ENCODE data around the gene OR51I1.

OR51I1 gene

DNA sequence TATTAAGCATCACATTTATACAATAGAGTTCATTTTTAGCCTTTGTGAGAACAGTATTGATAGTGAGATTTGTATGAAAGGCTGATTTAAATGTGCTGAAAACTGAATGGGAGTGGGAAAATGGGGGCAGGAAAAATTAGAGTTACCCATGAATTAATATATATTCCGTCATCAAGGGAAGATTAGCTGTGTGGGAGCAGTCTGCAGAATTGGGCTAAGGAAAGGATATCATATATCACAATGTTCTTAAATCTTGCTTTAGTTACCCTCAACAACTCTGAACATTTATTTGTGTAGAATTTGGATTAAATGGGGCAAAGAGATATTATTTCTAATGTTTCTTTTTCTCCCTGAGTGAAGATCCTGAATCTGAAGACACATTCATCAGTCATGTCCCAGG lies 19.5 kb downstream of the OR51I1 start, which contains the start of gene OR51Q1:
Gene OR51Q1 (plus strand): TSS at position 301 of the 400 bp plus-strand sequence. CDS start 90 bp downstream, at position 391.
- ATAC-seq: no peak
- H3K27me3 Mint-ChIP-seq: peaks cover 16% of the 10 kb centered on the region

DNA sequence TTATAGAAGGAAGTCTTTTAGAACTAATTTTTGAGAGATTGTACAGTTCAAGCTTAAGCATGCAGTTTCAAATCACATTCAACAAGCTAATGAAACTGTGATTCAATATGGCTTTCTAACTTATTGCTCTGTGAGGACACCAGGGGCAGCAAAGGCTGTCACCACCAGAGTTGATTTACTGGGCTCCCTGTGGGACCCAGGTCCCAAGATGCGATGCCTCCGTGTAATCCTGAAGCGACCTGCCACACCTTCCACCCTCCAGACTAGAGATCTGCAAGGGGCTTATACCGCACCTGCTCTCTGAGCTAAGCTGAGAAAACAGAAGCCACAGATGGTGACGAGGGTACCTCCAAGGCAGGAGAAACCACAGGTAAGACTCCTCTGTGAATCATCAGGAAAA lies 20.3 kb downstream of the OR51I1 start:
- Mint-ChIP-seq H3K27me3 (peaks cover 16% of the 10 kb centered on the region), H3K36me3 (no peaks in the 10 kb centered on the region), H3K27ac (no peak overlapping the region), H3K4me1 (no peaks in the 10 kb centered on the region), H3K4me3 (no peak overlapping the region), H3K9me3 (peaks cover 3% of the 10 kb centered on the region)
- no peak for ATAC-seq

More for the DNA sequence above, 19.5 kb downstream of the OR51I1 start, which contains the start of gene OR51Q1:
- H3K4me1 Mint-ChIP-seq: no peaks in the 10 kb centered on the region
- peaks cover 3% of the 10 kb centered on the region for H3K9me3 Mint-ChIP-seq
- no peaks in the 10 kb centered on the region for H3K36me3 Mint-ChIP-seq
- H3K4me3 Mint-ChIP-seq: no peak within 1 kb of the TSS
- no peak within 1 kb of the TSS for H3K27ac Mint-ChIP-seq

DNA sequence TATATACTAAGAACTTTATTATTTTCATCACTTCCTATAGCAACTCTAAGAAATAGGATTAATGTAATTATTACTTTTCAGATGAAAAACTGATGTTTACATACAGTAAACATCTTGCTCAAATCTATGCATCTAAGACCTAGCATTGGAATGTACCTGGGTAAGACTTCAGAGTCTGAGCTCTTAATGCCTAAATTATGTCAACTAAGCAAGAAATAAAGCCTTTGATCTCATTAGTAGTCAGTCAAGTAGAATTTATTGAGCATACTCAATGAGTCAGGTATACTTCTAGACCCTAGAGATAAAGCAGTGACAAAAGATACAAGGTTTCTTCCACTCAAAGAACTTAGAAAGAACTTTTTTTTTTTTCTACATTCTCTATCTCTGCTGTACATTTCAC lies 36.1 kb downstream of the OR51I1 start:
- Mint-ChIP-seq H3K27ac (no peak overlapping the region), H3K27me3 (peaks cover 39% of the 10 kb centered on the region), H3K9me3 (no peaks in the 10 kb centered on the region), H3K36me3 (no peaks in the 10 kb centered on the region), H3K4me1 (no peaks in the 10 kb centered on the region), H3K4me3 (no peak overlapping the region)
- no peak for ATAC-seq

DNA sequence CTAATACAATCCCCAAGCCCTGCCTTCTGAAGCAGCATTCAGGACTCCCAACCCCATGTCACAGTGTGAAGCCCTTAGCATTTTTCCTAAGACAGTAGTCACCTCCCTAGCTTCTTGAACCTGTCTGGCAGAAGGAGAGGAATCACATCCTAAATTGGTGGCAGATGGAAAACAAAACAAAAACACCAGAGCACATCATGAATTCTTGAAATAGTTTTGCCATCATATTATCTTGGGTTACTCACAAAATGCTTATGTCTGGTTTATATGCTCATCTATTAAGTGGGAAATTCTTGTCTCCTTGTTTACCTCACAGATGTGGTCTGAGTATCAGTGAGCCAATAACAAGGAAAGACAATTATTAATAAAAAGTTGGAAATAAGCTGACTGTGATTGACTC lies 42.4 kb downstream of the OR51I1 start:
- no peak overlapping the region for H3K4me3 Mint-ChIP-seq
- H3K36me3 Mint-ChIP-seq: no peaks in the 10 kb centered on the region
- no peak overlapping the region for H3K27ac Mint-ChIP-seq
- no peak for ATAC-seq
- H3K4me1 Mint-ChIP-seq: no peaks in the 10 kb centered on the region
- H3K9me3 Mint-ChIP-seq: peaks cover 3% of the 10 kb centered on the region
- H3K27me3 Mint-ChIP-seq: peaks cover 9% of the 10 kb centered on the region

DNA sequence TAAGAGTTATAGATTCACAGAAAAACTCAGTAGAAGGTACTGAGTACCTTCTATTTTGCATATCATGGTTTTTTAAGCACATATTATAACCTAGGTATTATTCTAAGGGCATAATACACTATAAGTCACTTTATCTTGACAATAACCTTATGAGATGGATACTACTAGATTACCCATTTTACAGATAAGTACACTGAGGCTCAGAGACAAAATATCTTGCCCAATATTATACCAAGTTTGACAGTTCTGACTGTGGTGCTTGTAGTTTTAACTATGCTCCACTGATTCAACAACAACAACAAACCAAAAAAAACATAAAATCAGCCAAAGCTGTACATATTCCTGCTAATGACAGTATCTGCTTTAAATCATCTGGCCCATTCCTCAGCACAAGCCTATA lies 47.2 kb downstream of the OR51I1 start:
- H3K9me3 Mint-ChIP-seq: peaks cover 3% of the 10 kb centered on the region
- H3K4me3 Mint-ChIP-seq: no peak overlapping the region
- no peaks in the 10 kb centered on the region for H3K4me1 Mint-ChIP-seq
- ATAC-seq: no peak
- H3K27me3 Mint-ChIP-seq: peaks cover 10% of the 10 kb centered on the region
- no peak overlapping the region for H3K27ac Mint-ChIP-seq
- no peaks in the 10 kb centered on the region for H3K36me3 Mint-ChIP-seq
